Astrocyte (in vitro differentiated cells and primary cell): ENCODE results near the gene EXOG.

Source experiments
- EZH2 ChIP-seq: IDR thresholded peaks from 2 replicates; pipeline ENCODE4 v1.6.1; 2012; ENCODE audit warnings: mild to moderate bottlenecking, low read length, inconsistent platforms; ENCODE audit not compliant: insufficient read depth
- TF ChIP-seq, protein P1 (sequence below): IDR thresholded peaks from 2 replicates; pipeline ENCODE4 v1.5.1; 2011; ENCODE audit warnings: low read depth, mild to moderate bottlenecking, inconsistent platforms, low read length, moderate library complexity; ENCODE audit not compliant: insufficient read depth

DNA sequence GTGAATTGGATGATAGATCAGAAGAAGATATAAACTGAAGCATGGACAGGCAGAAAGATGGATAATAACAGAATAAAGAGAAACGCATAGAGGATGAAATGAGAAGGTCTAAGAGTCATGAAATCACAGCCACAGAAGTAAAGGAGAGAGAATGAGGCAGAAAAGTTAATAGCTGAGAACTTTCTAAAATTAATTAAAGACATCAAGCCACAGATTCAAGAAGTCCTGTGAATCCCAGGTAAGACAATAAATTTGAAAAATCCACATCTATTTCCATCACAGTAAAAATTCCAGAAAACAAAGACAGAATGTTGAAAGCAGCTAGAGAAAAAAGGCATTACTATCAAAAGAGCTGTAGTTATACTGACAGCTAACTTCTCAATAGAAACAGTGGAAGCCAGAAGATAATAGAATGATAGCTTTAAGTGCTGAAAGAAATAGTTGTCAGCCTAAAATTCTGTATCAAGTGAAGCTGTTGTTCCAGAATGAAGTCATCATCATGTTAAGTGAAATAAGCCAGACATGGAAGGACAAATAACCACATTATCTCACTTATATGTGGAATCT, 30.5 kb upstream of the EXOG start:
- TF ChIP-seq, protein P1, sequence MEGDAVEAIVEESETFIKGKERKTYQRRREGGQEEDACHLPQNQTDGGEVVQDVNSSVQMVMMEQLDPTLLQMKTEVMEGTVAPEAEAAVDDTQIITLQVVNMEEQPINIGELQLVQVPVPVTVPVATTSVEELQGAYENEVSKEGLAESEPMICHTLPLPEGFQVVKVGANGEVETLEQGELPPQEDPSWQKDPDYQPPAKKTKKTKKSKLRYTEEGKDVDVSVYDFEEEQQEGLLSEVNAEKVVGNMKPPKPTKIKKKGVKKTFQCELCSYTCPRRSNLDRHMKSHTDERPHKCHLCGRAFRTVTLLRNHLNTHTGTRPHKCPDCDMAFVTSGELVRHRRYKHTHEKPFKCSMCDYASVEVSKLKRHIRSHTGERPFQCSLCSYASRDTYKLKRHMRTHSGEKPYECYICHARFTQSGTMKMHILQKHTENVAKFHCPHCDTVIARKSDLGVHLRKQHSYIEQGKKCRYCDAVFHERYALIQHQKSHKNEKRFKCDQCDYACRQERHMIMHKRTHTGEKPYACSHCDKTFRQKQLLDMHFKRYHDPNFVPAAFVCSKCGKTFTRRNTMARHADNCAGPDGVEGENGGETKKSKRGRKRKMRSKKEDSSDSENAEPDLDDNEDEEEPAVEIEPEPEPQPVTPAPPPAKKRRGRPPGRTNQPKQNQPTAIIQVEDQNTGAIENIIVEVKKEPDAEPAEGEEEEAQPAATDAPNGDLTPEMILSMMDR, result no peak
- no peak for TF ChIP-seq EZH2
